Cerebellar cortex (tissue), 1 donor: Measurements from ENCODE around the gene ACACB.

Experiments
- DNase-seq: peaks from one replicate; pipeline ENCODE4 v3.0.0-alpha.2; 2015; ENCODE audit warnings: low spot score

ACACB gene

GRCh38 chr12:109173443-109174240, 57.3 kb downstream of the ACACB start:
- no peak for DNase-seq

GRCh38 chr12:109174468-109174867, 58.1 kb downstream of the ACACB start:
- DNase-seq = no peak

GRCh38 chr12:109178532-109178931, 62.1 kb downstream of the ACACB start:
- no peak for DNase-seq

GRCh38 chr12:109179927-109180326, 63.5 kb downstream of the ACACB start:
- no peak for DNase-seq

- no peak for DNase-seq
Observed at GRCh38 chr12:109182041-109182839, 65.9 kb downstream of the ACACB start.

GRCh38 chr12:109185441-109185840, 69.1 kb downstream of the ACACB start:
- DNase-seq = no peak

- DNase-seq = no peak
Observed at GRCh38 chr12:109186993-109187653, 70.7 kb downstream of the ACACB start.

GRCh38 chr12:109188108-109188712, 71.8 kb downstream of the ACACB start:
- DNase-seq = no peak

- no peak for DNase-seq
Observed at GRCh38 chr12:109189291-109189690, 72.9 kb downstream of the ACACB start.

- no peak for DNase-seq
Observed at GRCh38 chr12:109191621-109192250, 75.3 kb downstream of the ACACB start.

GRCh38 chr12:109192358-109192757, 76.0 kb downstream of the ACACB start:
- DNase-seq = no peak

GRCh38 chr12:109193896-109194295, 77.5 kb downstream of the ACACB start:
- DNase-seq = no peak

- no peak for DNase-seq
Observed at GRCh38 chr12:109196332-109196731, 79.9 kb downstream of the ACACB start.

GRCh38 chr12:109197327-109197726, 80.9 kb downstream of the ACACB start:
- no peak for DNase-seq

GRCh38 chr12:109199324-109199723, 82.9 kb downstream of the ACACB start:
- DNase-seq = no peak

GRCh38 chr12:109200825-109201495, 84.6 kb downstream of the ACACB start:
- no peak for DNase-seq

- DNase-seq = no peak
Observed at GRCh38 chr12:109201496-109201885, 85.1 kb downstream of the ACACB start.

- no peak for DNase-seq
Observed at GRCh38 chr12:109202770-109203169, 86.4 kb downstream of the ACACB start.

- no peak for DNase-seq
Observed at GRCh38 chr12:109203480-109203879, 87.1 kb downstream of the ACACB start.

GRCh38 chr12:109209082-109209481, 92.7 kb downstream of the ACACB start:
- DNase-seq = no peak

GRCh38 chr12:109212460-109213115, 96.2 kb downstream of the ACACB start:
- DNase-seq = no peak
